GM12878 (cell line): Measurements from ENCODE around the gene KRT82. TPM values are rescaled to one million over a fixed set of nuclear protein-coding genes. Genes with fewer than 3 reads are reported as not detected.

Experiments
- ATAC-seq: fragments of 200-7000 bp; cut with Tn5 transposase; 3 replicates; pipeline ENCODE4 v1.9.1; 2020; ENCODE audit warnings: mild to moderate bottlenecking, moderate library complexity
- BruUV-seq: library from RNA; stranded (reverse); fragments of 400-500 nt; replicated peaks from 2 replicates; lab custom pipeline; 2021; lab: Mats Ljungman, UMichigan
- CTCF ChIA-PET: fragments of 300-600 bp; sonication (Branson Sonifier 250); formaldehyde crosslinking; extraction: SDS; loops from one replicate; lab custom pipeline; 2021; ENCODE audit warnings: inconsistent platforms; lab: Yijun Ruan, JAX
- POLR2A ChIA-PET: fragments of 350-600 bp; formaldehyde crosslinking; extraction: SDS; loops from one replicate; lab custom pipeline; 2021; ENCODE audit warnings: inconsistent platforms; lab: Charles Lee
- RAD21 ChIA-PET: fragments of 300-600 bp; sonication (Branson Sonifier 250); formaldehyde crosslinking; loops from one replicate; lab custom pipeline; 2023; ENCODE audit warnings: antibody characterized with exemption; ENCODE audit not compliant: unreplicated experiment; lab: Charles Lee
- SMC1A ChIA-PET: fragments of 300-600 bp; sonication (Branson Sonifier 250); formaldehyde crosslinking; loops from one replicate; lab custom pipeline; 2023; ENCODE audit not compliant: unreplicated experiment, uncharacterized antibody; lab: Charles Lee
- DNase-seq: peaks from one replicate; pipeline ENCODE4 v3.0.0-alpha.2; 2011; ENCODE audit warnings: low read depth, low spot score
- FAIRE-seq: peaks from 3 replicates; lab custom pipeline; 2011; peaks lifted over from hg19 to GRCh38; lab: Jason Lieb, UNC
- H2AFZ ChIP-seq: 2 replicates; pipeline ENCODE4 v1.6.0; 2011; ENCODE audit warnings: low read depth, low read length, control low read depth; ENCODE audit not compliant: control insufficient read depth
- H3K27ac ChIP-seq: 2 replicates; pipeline ENCODE4 v1.5.1; 2011; ENCODE audit warnings: control low read depth; ENCODE audit not compliant: control insufficient read depth, insufficient read depth
- H3K27me3 ChIP-seq, 2 experiments: replicated peaks in 1 of 2; 2 replicates each; pipeline versions ENCODE4 v1.6.0 to v1.6.1; 2011; ENCODE audit warnings: low read length in 1 of 2; ENCODE audit not compliant: control insufficient read depth in 2 of 2, insufficient read depth in 2 of 2
- H3K36me3 ChIP-seq, 2 experiments: 2 replicates each; pipeline ENCODE4 v1.5.1; 2011; ENCODE audit warnings: low read length in 1 of 2; ENCODE audit not compliant: control insufficient read depth in 2 of 2, insufficient read depth in 2 of 2
- H3K4me1 ChIP-seq: 2 replicates; pipeline ENCODE4 v1.6.1; 2011; ENCODE audit warnings: mild to moderate bottlenecking, low read length, moderate library complexity, mixed read lengths; ENCODE audit not compliant: control insufficient read depth, insufficient read depth
- H3K4me2 ChIP-seq: 2 replicates; pipeline ENCODE4 v1.6.0; 2011; ENCODE audit warnings: control low read depth; ENCODE audit not compliant: control insufficient read depth, insufficient read depth
- H3K4me3 ChIP-seq: fragments of 200-600 bp; sonication (generic); 2 replicates; pipeline ENCODE4 v1.5.1; 2016
- H3K79me2 ChIP-seq: 2 replicates; pipeline ENCODE4 v1.6.0; 2011; ENCODE audit warnings: low read length; ENCODE audit not compliant: control insufficient read depth, insufficient read depth
- H3K9ac ChIP-seq: 2 replicates; pipeline ENCODE4 v1.8.0; 2011; ENCODE audit warnings: low read length, control low read depth, mixed read lengths; ENCODE audit not compliant: control insufficient read depth, insufficient read depth
- H3K9me3 ChIP-seq: replicated peaks from 3 replicates; pipeline ENCODE4 v1.5.1; 2011; ENCODE audit warnings: mild to moderate bottlenecking, low read length; ENCODE audit not compliant: control insufficient read depth, insufficient read depth
- H4K20me1 ChIP-seq: 2 replicates; pipeline ENCODE4 v1.6.0; 2011; ENCODE audit not compliant: control insufficient read depth, insufficient read depth
- ASH2L ChIP-seq: fragments of 300-600, 200-600 bp; sonication (generic); IDR thresholded peaks from 2 replicates; pipeline ENCODE4 v1.6.1; 2017; ENCODE audit warnings: low read depth, mild to moderate bottlenecking, borderline replicate concordance
- BCL3 ChIP-seq: IDR thresholded peaks from 2 replicates; pipeline ENCODE4 v1.6.1; 2011; ENCODE audit warnings: borderline replicate concordance, low read depth, mild to moderate bottlenecking, moderate library complexity, low read length; ENCODE audit not compliant: insufficient read depth, poor library complexity, severe bottlenecking
- CBX5 ChIP-seq: sonication (generic); IDR thresholded peaks from 2 replicates; pipeline ENCODE4 v1.6.1; 2016; ENCODE audit warnings: low read depth, moderate library complexity, mild to moderate bottlenecking, inconsistent platforms
- CREM ChIP-seq: IDR thresholded peaks from 2 replicates; pipeline ENCODE4 v1.6.1; 2014; ENCODE audit warnings: antibody characterized with exemption, low read depth
- CUX1 ChIP-seq: IDR thresholded peaks from 2 replicates; pipeline ENCODE4 v1.6.1; 2012; ENCODE audit warnings: improper control_type of control experiment, low read depth, low read length; ENCODE audit not compliant: insufficient replicate concordance
- GABPA ChIP-seq: IDR thresholded peaks from 2 replicates; pipeline ENCODE4 v1.6.1; 2014; ENCODE audit warnings: antibody characterized with exemption, low read depth, mild to moderate bottlenecking, inconsistent platforms
- MTA2 ChIP-seq: fragments of 450-650 bp; IDR thresholded peaks from 2 replicates; pipeline ENCODE4 v1.6.1; 2016; ENCODE audit warnings: low read depth, mild to moderate bottlenecking, moderate library complexity
- NR2F1 ChIP-seq: fragments of 450-650 bp; conservative IDR thresholded peaks from 2 replicates; pipeline ENCODE4 v1.6.1; 2017; ENCODE audit warnings: mild to moderate bottlenecking
- PAX5 ChIP-seq: IDR thresholded peaks from 2 replicates; pipeline ENCODE4 v1.6.1; 2011; ENCODE audit warnings: low read depth, low read length, borderline replicate concordance
- PRDM15 ChIP-seq: fragments of 450-650 bp; formaldehyde crosslinking; IDR thresholded peaks from 2 replicates; pipeline ENCODE4 v1.4.0; 2020; ENCODE audit warnings: mild to moderate bottlenecking, moderate library complexity
- SIN3A ChIP-seq: IDR thresholded peaks from 2 replicates; pipeline ENCODE4 v1.6.1; 2012; ENCODE audit warnings: low read depth, low read length, improper control_type of control experiment
- ZNF207 ChIP-seq: fragments of 450-650 bp; IDR thresholded peaks from 2 replicates; pipeline ENCODE4 v1.6.1; 2014; ENCODE audit warnings: antibody characterized with exemption, mild to moderate bottlenecking, borderline replicate concordance
- ZNF384 ChIP-seq: IDR thresholded peaks from 2 replicates; pipeline ENCODE4 v1.6.1; 2012; ENCODE audit warnings: low read depth, mild to moderate bottlenecking, low read length, improper control_type of control experiment, borderline replicate concordance
- ZNF622 ChIP-seq: fragments of 450-650 bp; IDR thresholded peaks from 2 replicates; pipeline ENCODE4 v1.6.1; 2017; ENCODE audit warnings: mild to moderate bottlenecking, inconsistent platforms
- WGBS: methylation state at CpG from one replicate; pipeline ENCODE4 v1.1.6; 2016; ENCODE audit warnings: low lambda C conversion rate; ENCODE audit not compliant: insufficient replicate concordance, insufficient coverage; ENCODE audit errors: missing lambda C conversion rate; 5-methylcytosine and 5-hydroxymethylcytosine counted together
- in situ Hi-C: fragments of 300-500 bp; cut with MboI; formaldehyde crosslinking; loops from 9 replicates; pipeline ENCODE4 v1.14.3; 2018; ENCODE audit warnings: mixed read lengths
- intact Hi-C: fragments of 100-400 bp; cut with micrococcal nuclease; formaldehyde crosslinking; loops from one replicate; pipeline ENCODE4 v1.14.2; 2022; ENCODE audit not compliant: unreplicated experiment
- polyA plus RNA-seq, 11 experiments: library from polyadenylated mRNA; depleted of rRNA in 4 of 11; unstranded in 6 of 11; stranded (reverse) in 5 of 11; fragments of >200 nt; fragmentation: Nextera tagmentation in 4 of 11; fragmentation: Illumina TruSeq in 1 of 11; extraction: Ambion mirVana in 4 of 11; extraction: Trizol in 1 of 11; gene quantifications; 1 replicate in 1 of 11; 2 replicates in 10 of 11; pipeline versions ENCODE4 v1.2.1 to v1.2.3, GENCODE V29; 2011 to 2016; ENCODE audit warnings: inconsistent platforms in 2 of 11, missing spikeins in 2 of 11, low read depth in 1 of 11
- total RNA-seq, 4 experiments: library from RNA; depleted of rRNA in 3 of 4; stranded (reverse); fragments of >200 nt in 3 of 4; fragmentation: Illumina TruSeq in 1 of 4; extraction: Trizol in 1 of 4; gene quantifications; 2 replicates each; pipeline versions ENCODE4 v1.2.1 to v1.2.3, GENCODE V29; 2013 to 2021

Gene KRT82
- total and polyA plus RNA-seq, 10 of the 15 experiments (the other 5 are each of a cell fraction or from before 2014, with no cell fraction given) = not detected

GRCh38 chr12:52353766-52354165 is 52.4 kb downstream of the KRT82 start:
- Histone ChIP-seq H3K27me3 (peaks cover 0 to 3% of the 10 kb centered on the region in 2 experiments; a peak in 1 of 4 replicates), H3K27ac (no peak overlapping the region), H3K4me2 (no peak overlapping the region), H3K9ac (no peak overlapping the region), H3K79me2 (no peaks in the 10 kb centered on the region), H3K4me1 (peaks cover 8% of the 10 kb centered on the region), H2AFZ (no peak overlapping the region), H3K4me3 (no peak overlapping the region), H3K9me3 (no peaks in the 10 kb centered on the region), H3K36me3 (no peaks in the 10 kb centered on the region), H4K20me1 (no peaks in the 10 kb centered on the region)
- CTCF ChIA-PET = interaction anchor here (1.3 kb wide), 1 partner anchor 19 kb away, joined by 8 read pairs; no protein-coding TSS in a partner anchor
- FAIRE-seq (no peak), ATAC-seq (no peak), DNase-seq (no peak)
- 16% methylated on average over 3 of the region's 3 CpGs for WGBS
- BruUV-seq = no TSS peak
- in situ Hi-C loops = no loop called here
- intact Hi-C loops = no loop called here
- RAD21 ChIA-PET = no interaction called here
- TF ChIP-seq ZNF384 (no peak), ASH2L (no peak), SIN3A (no peak), NR2F1 (no peak), GABPA (no peak), ZNF207 (no peak), CBX5 (no peak), MTA2 (no peak), PAX5 (no peak), CUX1 (no peak), BCL3 (no peak), ZNF622 (no peak), PRDM15 (CRISPR knock-in tag) (no peak), CREM (no peak)
- POLR2A ChIA-PET = no interaction called here
- SMC1A ChIA-PET = no interaction called here
